HG03060 (cell line): Measurements from ENCODE around the gene C1orf50.

Experiments
- ATAC-seq: cut with Tn5 transposase; IDR thresholded peaks from one replicate; pipeline ENCODE4 v1.9.1; 2021; ENCODE audit warnings: low read depth, moderate number of reproducible peaks; ENCODE audit not compliant: unreplicated experiment

The C1orf50 gene

GRCh38 chr1:42757892-42758275, 9.2 kb upstream of the C1orf50 start:
- ATAC-seq, result no peak

GRCh38 chr1:42758641-42759040, 8.4 kb upstream of the C1orf50 start:
- ATAC-seq, result no peak

- ATAC-seq, result no peak
Observed at GRCh38 chr1:42759114-42759513, 7.9 kb upstream of the C1orf50 start.

- no peak for ATAC-seq
Observed at GRCh38 chr1:42761567-42761966, 5.5 kb upstream of the C1orf50 start.

GRCh38 chr1:42762269-42762668, 4.8 kb upstream of the C1orf50 start:
- no peak for ATAC-seq

- ATAC-seq, result no peak
Observed at GRCh38 chr1:42765269-42765668, 1.8 kb upstream of the C1orf50 start.

- ATAC-seq, result peak; percentile 5
Observed at GRCh38 chr1:42765832-42766740, 963 bp upstream of the C1orf50 start.

GRCh38 chr1:42767510-42768000, 506 bp downstream of the C1orf50 start:
- ATAC-seq, result no peak

GRCh38 chr1:42768172-42768571, 1.1 kb downstream of the C1orf50 start:
- no peak for ATAC-seq

GRCh38 chr1:42769811-42770210, 2.8 kb downstream of the C1orf50 start:
- no peak for ATAC-seq

- no peak for ATAC-seq
Observed at GRCh38 chr1:42773420-42773819, 6.4 kb downstream of the C1orf50 start.

- no peak for ATAC-seq
Observed at GRCh38 chr1:42774928-42775526, 8.0 kb downstream of the C1orf50 start.

- no peak for ATAC-seq
Observed at GRCh38 chr1:42776502-42776901, 9.5 kb downstream of the C1orf50 start.

GRCh38 chr1:42777852-42778251, 10.8 kb downstream of the C1orf50 start:
- ATAC-seq, result no peak

- ATAC-seq, result no peak
Observed at GRCh38 chr1:42779725-42780124, 12.7 kb downstream of the C1orf50 start.

- ATAC-seq, result no peak
Observed at GRCh38 chr1:42780176-42780575, 13.1 kb downstream of the C1orf50 start.

- no peak for ATAC-seq
Observed at GRCh38 chr1:42783092-42783491, 16.0 kb downstream of the C1orf50 start.

- no peak for ATAC-seq
Observed at GRCh38 chr1:42784547-42784945, 17.5 kb downstream of the C1orf50 start.

- no peak for ATAC-seq
Observed at GRCh38 chr1:42784946-42785693, 18.1 kb downstream of the C1orf50 start, which contains the start of gene TMEM269. TMEM269 (plus strand) TSS chr1:42784991; CDS start chr1:42789894, 4,903 bp downstream.

GRCh38 chr1:42786097-42786496, 19.0 kb downstream of the C1orf50 start:
- ATAC-seq, result no peak

- no peak for ATAC-seq
Observed at GRCh38 chr1:42788021-42788420, 21.0 kb downstream of the C1orf50 start.
